NB4 (cell line): Measurements from ENCODE around the gene STRIP1.

Source experiments
- MAX ChIP-seq: IDR thresholded peaks from 2 replicates; pipeline ENCODE4 v1.6.1; 2011; ENCODE audit warnings: low read depth, low read length
- MYC ChIP-seq: IDR thresholded peaks from 2 replicates; pipeline ENCODE4 v1.6.1; 2011; ENCODE audit warnings: low read depth, low read length
- POLR2A ChIP-seq: IDR thresholded peaks from 2 replicates; pipeline ENCODE4 v1.6.1; 2011; ENCODE audit warnings: mild to moderate bottlenecking; ENCODE audit not compliant: insufficient read length; ENCODE audit errors: extremely low read depth
- TF ChIP-seq, protein P1 (sequence below): IDR thresholded peaks from one replicate; pipeline ENCODE4 v1.5.1; 2012; ENCODE audit warnings: low read depth, low read length

GRCh38 chr1:110006516-110006915 is 27.9 kb upstream of the STRIP1 start:
- TF ChIP-seq, protein P1, sequence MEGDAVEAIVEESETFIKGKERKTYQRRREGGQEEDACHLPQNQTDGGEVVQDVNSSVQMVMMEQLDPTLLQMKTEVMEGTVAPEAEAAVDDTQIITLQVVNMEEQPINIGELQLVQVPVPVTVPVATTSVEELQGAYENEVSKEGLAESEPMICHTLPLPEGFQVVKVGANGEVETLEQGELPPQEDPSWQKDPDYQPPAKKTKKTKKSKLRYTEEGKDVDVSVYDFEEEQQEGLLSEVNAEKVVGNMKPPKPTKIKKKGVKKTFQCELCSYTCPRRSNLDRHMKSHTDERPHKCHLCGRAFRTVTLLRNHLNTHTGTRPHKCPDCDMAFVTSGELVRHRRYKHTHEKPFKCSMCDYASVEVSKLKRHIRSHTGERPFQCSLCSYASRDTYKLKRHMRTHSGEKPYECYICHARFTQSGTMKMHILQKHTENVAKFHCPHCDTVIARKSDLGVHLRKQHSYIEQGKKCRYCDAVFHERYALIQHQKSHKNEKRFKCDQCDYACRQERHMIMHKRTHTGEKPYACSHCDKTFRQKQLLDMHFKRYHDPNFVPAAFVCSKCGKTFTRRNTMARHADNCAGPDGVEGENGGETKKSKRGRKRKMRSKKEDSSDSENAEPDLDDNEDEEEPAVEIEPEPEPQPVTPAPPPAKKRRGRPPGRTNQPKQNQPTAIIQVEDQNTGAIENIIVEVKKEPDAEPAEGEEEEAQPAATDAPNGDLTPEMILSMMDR: no peak
- TF ChIP-seq POLR2A: no peak
- TF ChIP-seq MAX: no peak
- TF ChIP-seq MYC: no peak
